Activated CD8-positive, alpha-beta T cell treated with anti-CD3 and anti-CD28 coated beads for 36 hours (primary cell): ENCODE results near the gene DPM3. TPM values are rescaled to one million over a fixed set of nuclear protein-coding genes. Genes with fewer than 3 reads are reported as not detected.
A peak's percentile ranks its signal among the peaks of the same experiment; 100 is the strongest.

Experiments
- ATAC-seq: fragments of 200-7000 bp; cut with Tn5 transposase; one replicate; pipeline ENCODE4 v1.10.0; 2021; ENCODE audit warnings: mild to moderate bottlenecking, moderate library complexity
- CTCF ChIA-PET: fragments of 350-600 bp; sonication (Branson Sonifier 250); formaldehyde crosslinking; loops from one replicate; lab custom pipeline; 2021; ENCODE audit warnings: antibody characterized with exemption; lab: Charles Lee
- POLR2A ChIA-PET: fragments of 350-600 bp; sonication (Branson Sonifier 250); formaldehyde crosslinking; loops from one replicate; lab custom pipeline; 2021; ENCODE audit warnings: antibody characterized with exemption; lab: Charles Lee
- DNase-seq: peaks from one replicate; pipeline ENCODE4 v3.0.0-alpha.2; 2020
- H3K27ac Mint-ChIP-seq: one replicate; pipeline ENCODE4 v1.8.0; 2021; ENCODE audit warnings: mild to moderate bottlenecking, mixed read lengths
- H3K27me3 Mint-ChIP-seq: one replicate; pipeline ENCODE4 v1.8.0; 2021; ENCODE audit warnings: mixed read lengths
- H3K36me3 Mint-ChIP-seq: one replicate; pipeline ENCODE4 v1.8.0; 2021; ENCODE audit warnings: low read depth, mixed read lengths
- H3K4me1 Mint-ChIP-seq: one replicate; pipeline ENCODE4 v1.8.0; 2021; ENCODE audit warnings: low read depth, mixed read lengths
- H3K4me3 Mint-ChIP-seq: one replicate; pipeline ENCODE4 v1.8.0; 2021; ENCODE audit warnings: mild to moderate bottlenecking, moderate library complexity, mixed read lengths
- H3K9me3 Mint-ChIP-seq: one replicate; pipeline ENCODE4 v1.8.0; 2021; ENCODE audit warnings: mixed read lengths
- CTCF ChIP-seq: fragments of 200-600 bp; IDR thresholded peaks from one replicate; pipeline ENCODE4 v1.8.0; 2022; ENCODE audit warnings: antibody characterized with exemption, mild to moderate bottlenecking
- intact Hi-C: fragments of 100-400 bp; cut with micrococcal nuclease; formaldehyde crosslinking; loops from one replicate; pipeline ENCODE4 v1.10.0; 2022
- total RNA-seq, 2 experiments: library from RNA; stranded (reverse); gene quantifications; one replicate each; pipeline ENCODE4 v1.2.3, GENCODE V29; 2021

DPM3 gene
- total RNA-seq, 2 experiments from 2014 or later, result 37.1 to 38.1 TPM

GRCh38 chr1:155173478-155174323 lies 33.4 kb upstream of the DPM3 start, which contains the start of gene TRIM46:
TRIM46 (plus strand) TSS chr1:155173849; CDS start chr1:155173967, 118 bp downstream.
- Mint-ChIP-seq H3K27me3 (no peaks in the 10 kb centered on the region), H3K4me1 (peaks cover 43% of the 10 kb centered on the region), H3K27ac (peak within 1 kb of the TSS; percentile 98), H3K4me3 (peak within 1 kb of the TSS; percentile 96), H3K9me3 (no peaks in the 10 kb centered on the region), H3K36me3 (peaks cover 30% of the 10 kb centered on the region)
- ChIA-PET CTCF (interaction anchor here (0.7 to 13.3 kb wide), 39 partner anchors 8 to 252 kb away, joined by 3 to 312 read pairs (median 6); partner anchors contain the start of genes ADAM15, DPM3, EFNA3 and MTX1), POLR2A (interaction anchor here (0.5 to 6.9 kb wide), 17 partner anchors 12 to 154 kb away, joined by 3 to 57 read pairs (median 4); no protein-coding TSS in a partner anchor)
- intact Hi-C loops, result no loop called here
- ATAC-seq, result peak; percentile 46
- peak; percentile 79 for DNase-seq
- no peak for TF ChIP-seq CTCF

DNA sequence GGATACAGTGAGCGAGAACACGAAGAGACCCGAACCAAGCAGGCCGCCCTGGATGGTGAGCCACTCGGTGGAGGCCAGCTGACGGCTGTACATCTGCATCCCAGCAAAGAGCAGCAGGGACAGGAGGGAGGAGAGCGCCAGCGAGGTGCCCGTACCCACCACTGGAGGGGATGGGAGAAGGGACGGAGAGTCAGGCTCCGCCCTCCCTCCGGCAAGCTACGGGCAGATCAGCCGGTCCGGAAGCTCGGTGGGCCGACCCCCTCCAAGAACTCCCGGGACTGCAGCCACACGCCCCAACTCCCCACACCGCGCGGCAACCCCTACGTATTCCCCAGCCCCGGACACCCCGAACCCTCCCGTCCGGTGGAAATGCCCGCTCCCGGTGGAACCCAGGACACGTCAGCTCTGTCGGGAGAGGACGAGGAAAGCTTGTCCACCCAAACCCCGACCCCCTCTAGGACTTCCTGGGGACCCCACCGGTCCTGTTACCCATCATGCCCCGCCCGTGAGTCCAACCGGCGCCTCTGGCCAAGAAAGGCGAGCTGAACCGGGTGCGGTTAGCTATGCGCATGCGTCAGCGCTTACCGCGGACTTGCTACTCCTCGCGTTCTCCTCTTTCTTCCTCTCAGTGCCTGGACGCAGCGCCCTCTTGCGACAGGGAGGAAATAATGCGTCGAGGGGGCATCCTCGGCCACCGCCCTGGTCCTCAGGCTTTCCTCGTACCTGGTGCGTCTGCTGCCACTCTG lies 32.6 kb upstream of the DPM3 start, which contains the start of gene KRTCAP2:
Gene KRTCAP2 (minus strand): TSS at position 573 of the 746 bp plus-strand sequence. CDS start 80 bp downstream, at position 493.
- DNase-seq, result peak; percentile 97
- no peaks in the 10 kb centered on the region for H3K9me3 Mint-ChIP-seq
- ChIA-PET CTCF (interaction anchor here (0.6 to 13.3 kb wide), 47 partner anchors 9 to 579 kb away, joined by 3 to 312 read pairs (median 5); partner anchors contain the start of genes ADAM15, DPM3, EFNA3 and ENTREP3), POLR2A (interaction anchor here (0.6 to 6.9 kb wide), 13 partner anchors 12 to 153 kb away, joined by 3 to 57 read pairs (median 4); partner anchors contain the start of gene THBS3)
- intact Hi-C loops, result no loop called here
- peaks cover 27% of the 10 kb centered on the region for H3K36me3 Mint-ChIP-seq
- H3K4me3 Mint-ChIP-seq, result peak within 1 kb of the TSS; percentile 96
- no peaks in the 10 kb centered on the region for H3K27me3 Mint-ChIP-seq
- peak; percentile 91 for TF ChIP-seq CTCF
- peak; percentile 83 for ATAC-seq
- H3K4me1 Mint-ChIP-seq, result peaks cover 45% of the 10 kb centered on the region
- peak within 1 kb of the TSS; percentile 98 for H3K27ac Mint-ChIP-seq

- Mint-ChIP-seq H3K9me3 (no peaks in the 10 kb centered on the region), H3K27ac (peak overlapping the region; percentile 98), H3K4me3 (peak overlapping the region; percentile 96), H3K4me1 (peaks cover 52% of the 10 kb centered on the region), H3K36me3 (peaks cover 23% of the 10 kb centered on the region), H3K27me3 (no peaks in the 10 kb centered on the region)
- no peak for DNase-seq
- ATAC-seq, result peak; percentile 20
- TF ChIP-seq CTCF, result no peak
- ChIA-PET CTCF (interaction anchor here (0.5 to 13.3 kb wide), 37 partner anchors 8 to 441 kb away, joined by 3 to 312 read pairs (median 6); partner anchors contain the start of genes ADAM15, DPM3, EFNA3 and MTX1), POLR2A (interaction anchor here (0.7 to 6.9 kb wide), 10 partner anchors 13 to 108 kb away, joined by 3 to 57 read pairs (median 4); partner anchors contain the start of gene THBS3)
- intact Hi-C loops, result no loop called here
Observed at GRCh38 chr1:155171836-155172731, 31.8 kb upstream of the DPM3 start.

- DNase-seq, result no peak
- no peak for TF ChIP-seq CTCF
- no peaks in the 10 kb centered on the region for H3K27me3 Mint-ChIP-seq
- intact Hi-C loops, result no loop called here
- peak overlapping the region; percentile 96 for H3K4me3 Mint-ChIP-seq
- H3K9me3 Mint-ChIP-seq, result no peaks in the 10 kb centered on the region
- peaks cover 23% of the 10 kb centered on the region for H3K36me3 Mint-ChIP-seq
- CTCF ChIA-PET, result interaction anchor here (0.6 to 13.3 kb wide), 4 partner anchors 23 to 85 kb away, joined by 3 to 312 read pairs (median 125); no protein-coding TSS in a partner anchor
- peaks cover 43% of the 10 kb centered on the region for H3K4me1 Mint-ChIP-seq
- peak overlapping the region; percentile 11 for H3K27ac Mint-ChIP-seq
- ATAC-seq, result no peak
- POLR2A ChIA-PET, result interaction anchor here (0.9 kb wide), 1 partner anchor 36 kb away, joined by 4 read pairs; no protein-coding TSS in a partner anchor
Observed at GRCh38 chr1:155170806-155171205, 30.5 kb upstream of the DPM3 start.
